Measurements from ENCODE around the gene RFX7. TPM values are rescaled to one million over a fixed set of nuclear protein-coding genes. Genes with fewer than 3 reads are reported as not detected.

Gene RFX7
- total and polyA plus RNA-seq, 2 donors (not counting 1 experiment from before 2014, with no cell fraction given): 5.4 to 6.9 TPM

- Histone ChIP-seq H2AFZ (ENCODE audit: low read length) (no peak overlapping the region), H3K27me3 (ENCODE audit: control insufficient read depth, insufficient read depth, low read length) (no peaks in the 10 kb centered on the region), H3K36me3 (ENCODE audit: control insufficient read depth, insufficient read depth, low read length) (no peaks in the 10 kb centered on the region), H3K4me3 (replicated peaks in 1 of 4; ENCODE audit: control extremely low read depth in 1 of 4, insufficient read depth in 1 of 4, low read depth in 3 of 4, low read length in 4 of 4) (no peak overlapping the region), H3K79me2 (ENCODE audit: control insufficient read depth, insufficient read depth, low read length) (no peaks in the 10 kb centered on the region), H3K9me3 (ENCODE audit: control insufficient read depth, insufficient read depth, low read depth, low read length) (no peaks in the 10 kb centered on the region), H3K9ac (ENCODE audit: insufficient read depth, low read length) (no peak overlapping the region), H3K4me2 (ENCODE audit: extremely low read depth, insufficient read depth, low read length) (no peak overlapping the region), H4K20me1 (ENCODE audit: control insufficient read depth, extremely low read depth, insufficient read depth, low read length) (no peaks in the 10 kb centered on the region), H3K4me1 (ENCODE audit: control insufficient read depth, extremely low read depth, insufficient read depth, low read length) (no peaks in the 10 kb centered on the region), H3K27ac (ENCODE audit: insufficient read depth, low read length) (no peak overlapping the region)
- DNase-seq (ENCODE audit: low read depth in 2 of 2): no peak
- no peak for TF ChIP-seq CTCF (conservative IDR thresholded peaks at IDR 0.05 in 1 of 2, IDR thresholded peaks at IDR 0.05 in 1 of 2; ENCODE audit: low read depth in 1 of 2, low read length in 2 of 2)
- no peak for TF ChIP-seq EZH2 (IDR thresholded peaks at IDR 0.05; ENCODE audit: low read length, missing control alignments)
Observed at GRCh38 chr15:56105855-56106254, 137.8 kb downstream of the RFX7 start.

DNA sequence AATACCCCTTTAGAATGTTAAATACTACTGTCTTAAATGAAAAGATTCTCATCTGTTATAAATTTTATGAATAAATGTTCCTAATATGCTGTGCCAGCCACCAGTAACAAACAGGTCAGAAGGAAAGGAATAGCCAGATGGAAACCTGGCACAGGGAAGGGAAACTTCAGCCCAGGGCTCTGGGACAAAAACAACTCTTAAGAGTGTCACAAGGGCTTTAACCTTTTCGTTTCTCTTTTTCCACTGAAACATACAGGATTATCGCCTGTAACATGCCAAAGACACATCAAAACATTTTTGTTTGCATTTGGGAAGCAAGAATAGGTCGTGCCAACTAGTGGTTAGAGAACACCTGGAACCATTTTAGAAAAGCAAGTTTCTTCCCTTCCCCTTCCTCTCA, 141.2 kb downstream of the RFX7 start:
- Histone ChIP-seq H3K9ac (ENCODE audit: insufficient read depth, low read length) (no peak overlapping the region), H3K4me2 (ENCODE audit: extremely low read depth, insufficient read depth, low read length) (no peak overlapping the region), H3K4me3 (replicated peaks in 1 of 4; ENCODE audit: control extremely low read depth in 1 of 4, insufficient read depth in 1 of 4, low read depth in 3 of 4, low read length in 4 of 4) (no peak overlapping the region), H3K36me3 (ENCODE audit: control insufficient read depth, insufficient read depth, low read length) (no peaks in the 10 kb centered on the region), H3K79me2 (ENCODE audit: control insufficient read depth, insufficient read depth, low read length) (no peaks in the 10 kb centered on the region), H3K27me3 (ENCODE audit: control insufficient read depth, insufficient read depth, low read length) (no peaks in the 10 kb centered on the region), H3K9me3 (ENCODE audit: control insufficient read depth, insufficient read depth, low read depth, low read length) (no peaks in the 10 kb centered on the region), H3K4me1 (ENCODE audit: control insufficient read depth, extremely low read depth, insufficient read depth, low read length) (no peaks in the 10 kb centered on the region), H3K27ac (ENCODE audit: insufficient read depth, low read length) (no peak overlapping the region), H2AFZ (ENCODE audit: low read length) (no peak overlapping the region), H4K20me1 (ENCODE audit: control insufficient read depth, extremely low read depth, insufficient read depth, low read length) (no peaks in the 10 kb centered on the region)
- no peak for TF ChIP-seq CTCF (conservative IDR thresholded peaks at IDR 0.05 in 1 of 2, IDR thresholded peaks at IDR 0.05 in 1 of 2; ENCODE audit: low read depth in 1 of 2, low read length in 2 of 2)
- no peak for TF ChIP-seq EZH2 (IDR thresholded peaks at IDR 0.05; ENCODE audit: low read length, missing control alignments)
- no peak for DNase-seq (ENCODE audit: low read depth in 2 of 2)

DNA sequence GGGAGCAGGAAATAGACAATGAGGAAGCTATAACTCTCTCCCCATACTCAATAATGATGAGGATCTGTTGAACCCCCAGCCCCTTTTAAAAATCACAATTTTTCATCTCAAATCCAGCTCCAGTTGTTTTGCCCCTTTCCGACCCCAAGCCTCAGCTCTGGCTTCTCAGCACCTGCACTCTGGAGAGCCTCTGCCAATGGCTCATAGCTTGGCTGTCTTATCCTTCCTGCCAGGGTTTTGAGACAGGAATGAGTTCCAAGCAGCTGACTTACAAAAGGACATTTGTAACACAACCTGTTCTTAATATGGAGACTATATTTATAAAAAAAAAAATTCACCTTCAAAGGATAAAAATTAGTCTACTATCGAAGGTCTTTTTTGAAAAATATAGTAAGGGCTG, 144.4 kb downstream of the RFX7 start:
- no peaks in the 10 kb centered on the region for H4K20me1 ChIP-seq (ENCODE audit: control insufficient read depth, extremely low read depth, insufficient read depth, low read length)
- no peak overlapping the region for H3K4me3 ChIP-seq (replicated peaks in 1 of 4; ENCODE audit: control extremely low read depth in 1 of 4, insufficient read depth in 1 of 4, low read depth in 3 of 4, low read length in 4 of 4)
- no peak for DNase-seq (ENCODE audit: low read depth in 2 of 2)
- H3K4me1 ChIP-seq (ENCODE audit: control insufficient read depth, extremely low read depth, insufficient read depth, low read length): no peaks in the 10 kb centered on the region
- peaks cover 11% of the 10 kb centered on the region for H3K36me3 ChIP-seq (ENCODE audit: control insufficient read depth, insufficient read depth, low read length)
- no peak overlapping the region for H3K4me2 ChIP-seq (ENCODE audit: extremely low read depth, insufficient read depth, low read length)
- H2AFZ ChIP-seq (ENCODE audit: low read length): no peak overlapping the region
- no peak overlapping the region for H3K9ac ChIP-seq (ENCODE audit: insufficient read depth, low read length)
- H3K27me3 ChIP-seq (ENCODE audit: control insufficient read depth, insufficient read depth, low read length): no peaks in the 10 kb centered on the region
- H3K27ac ChIP-seq (ENCODE audit: insufficient read depth, low read length): no peak overlapping the region
- TF ChIP-seq CTCF (conservative IDR thresholded peaks at IDR 0.05 in 1 of 2, IDR thresholded peaks at IDR 0.05 in 1 of 2; ENCODE audit: low read depth in 1 of 2, low read length in 2 of 2) (no peak), EZH2 (IDR thresholded peaks at IDR 0.05; ENCODE audit: low read length, missing control alignments) (no peak)
- H3K9me3 ChIP-seq (ENCODE audit: control insufficient read depth, insufficient read depth, low read depth, low read length): no peaks in the 10 kb centered on the region
- H3K79me2 ChIP-seq (ENCODE audit: control insufficient read depth, insufficient read depth, low read length): no peaks in the 10 kb centered on the region

Measured in fibroblast of lung (primary cell).